GM12891 (cell line): ENCODE measurements around the gene TIMP3.

Experiments
- DNase-seq: peaks from one replicate; pipeline ENCODE4 v3.0.0; 2011; ENCODE audit warnings: low spot score; ENCODE audit not compliant: insufficient read length
- FAIRE-seq: peaks from 2 replicates; lab custom pipeline; 2011; peaks lifted over from hg19 to GRCh38; lab: Jason Lieb, UNC
- PAX5 ChIP-seq: IDR thresholded peaks from 2 replicates; pipeline ENCODE4 v1.6.1; 2011; ENCODE audit warnings: low read length, moderate library complexity, mild to moderate bottlenecking; ENCODE audit not compliant: insufficient read depth, severe bottlenecking
- POLR2A ChIP-seq: IDR thresholded peaks from 2 replicates; pipeline ENCODE4 v1.6.1; 2011; ENCODE audit warnings: low read depth, low read length, control low read depth
- POLR2AphosphoS5 ChIP-seq: IDR thresholded peaks from 2 replicates; pipeline ENCODE4 v1.6.1; 2011; ENCODE audit warnings: low read depth, low read length, control low read depth
- POU2F2 ChIP-seq: IDR thresholded peaks from 2 replicates; pipeline ENCODE4 v1.6.1; 2011; ENCODE audit warnings: low read depth, mild to moderate bottlenecking, control low read depth, low read length, moderate library complexity
- SPI1 ChIP-seq: IDR thresholded peaks from 2 replicates; pipeline ENCODE4 v1.6.1; 2011; ENCODE audit warnings: low read depth, low read length, control low read depth
- TAF1 ChIP-seq: IDR thresholded peaks from 2 replicates; pipeline ENCODE4 v1.6.1; 2011; ENCODE audit warnings: low read depth, low read length, control low read depth

Gene TIMP3

DNA sequence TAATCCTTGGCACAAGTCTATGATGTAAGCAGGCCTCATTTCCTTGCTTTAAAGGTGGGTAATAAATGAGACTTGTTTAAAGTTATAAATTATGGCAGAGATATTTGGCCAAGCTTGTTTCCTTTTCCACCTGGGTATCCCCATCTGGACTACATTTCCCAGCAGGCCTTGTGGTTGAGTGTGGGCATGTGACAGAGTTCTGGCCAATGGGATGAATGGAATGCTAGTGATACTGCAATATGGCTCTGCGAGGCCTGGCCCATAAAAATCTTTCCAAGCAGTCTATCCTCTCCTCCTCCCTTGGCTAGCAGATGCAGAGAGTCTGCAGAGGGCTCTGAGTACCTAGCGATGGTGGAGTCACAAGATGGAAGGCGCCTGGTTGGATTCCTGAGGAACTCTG lies 102.5 kb downstream of the TIMP3 start:
- DNase-seq, result no peak
- TF ChIP-seq PAX5, result no peak
- no peak for TF ChIP-seq SPI1
- TF ChIP-seq POLR2AphosphoS5, result no peak
- FAIRE-seq, result no peak

DNA sequence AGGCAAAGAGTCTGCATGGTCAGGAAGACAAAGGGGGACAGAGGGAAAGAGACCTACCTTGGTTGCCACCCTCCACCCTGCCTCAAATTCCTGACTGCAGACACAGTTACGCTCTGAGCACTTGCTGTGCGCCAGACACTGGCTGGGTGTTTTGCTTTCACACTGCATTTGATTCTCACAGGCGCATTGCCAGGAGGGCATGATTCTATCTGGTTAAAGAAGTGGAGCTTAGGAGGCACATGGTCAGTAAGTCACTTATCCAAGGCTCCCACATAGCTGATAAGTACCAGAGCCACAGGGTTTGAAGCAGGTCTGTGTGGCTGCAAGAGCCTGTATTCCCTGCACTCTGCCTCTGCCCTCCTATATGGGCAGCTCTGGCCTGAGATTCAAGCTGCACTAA lies 103.9 kb downstream of the TIMP3 start:
- DNase-seq (no peak), FAIRE-seq (no peak)
- TF ChIP-seq POLR2A (no peak), POLR2AphosphoS5 (no peak), SPI1 (no peak), POU2F2 (no peak), TAF1 (no peak), PAX5 (no peak)

GRCh38 chr22:32909581-32910428 lies 108.3 kb downstream of the TIMP3 start:
- FAIRE-seq, result no peak
- DNase-seq, result no peak
- TF ChIP-seq POLR2AphosphoS5 (no peak), POLR2A (no peak), TAF1 (no peak)

DNA sequence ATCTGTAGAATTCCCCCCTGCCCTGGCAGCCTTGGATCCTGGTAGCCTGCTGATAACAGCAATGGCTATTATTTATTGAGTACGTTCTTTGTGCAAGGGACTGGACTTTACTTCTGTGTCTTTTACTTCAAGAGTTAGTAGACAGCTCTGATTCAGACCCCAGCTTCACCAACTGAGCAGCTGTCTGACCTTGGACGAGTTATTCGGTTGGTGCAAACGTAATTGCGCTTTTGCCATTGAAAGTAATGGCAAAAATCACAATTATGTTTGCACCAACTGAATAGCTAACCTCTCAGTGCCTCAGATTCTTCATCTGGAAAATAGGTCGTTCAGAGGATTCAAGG lies 108.9 kb downstream of the TIMP3 start:
- no peak for FAIRE-seq
- TF ChIP-seq POLR2AphosphoS5 (no peak), SPI1 (no peak), TAF1 (no peak)
- no peak for DNase-seq

GRCh38 chr22:32911503-32911902 lies 110.0 kb downstream of the TIMP3 start:
- DNase-seq, result no peak
- TF ChIP-seq TAF1 (no peak), SPI1 (no peak), POU2F2 (no peak), POLR2AphosphoS5 (no peak)
- no peak for FAIRE-seq
